Tibial nerve (tissue), 4 donors: ENCODE measurements around the gene GLG1. TPM values are rescaled to one million over a fixed set of nuclear protein-coding genes. Genes with fewer than 3 reads are reported as not detected.

Experiments used
- DNase-seq, 2 donors: peaks; one replicate each; pipeline ENCODE4 v3.0.0-alpha.2; 2019; ENCODE audit warnings: low spot score in 2 of 2
- H3K27ac ChIP-seq, 4 donors: fragments of 200-600 bp; sonication (generic) in 3 of 4; one replicate each; pipeline ENCODE4 v1.5.1; 2017 to 2019; ENCODE audit warnings: mild to moderate bottlenecking in 1 of 4
- H3K27me3 ChIP-seq, 2 donors: fragments of 200-600 bp; sonication (generic) in 1 of 2; one replicate each; pipeline versions ENCODE4 v1.5.1 to v1.6.0; 2017 to 2019
- H3K36me3 ChIP-seq, 3 donors: fragments of 200-600 bp; sonication (generic); one replicate each; pipeline ENCODE4 v1.5.1; 2018 to 2019
- H3K4me1 ChIP-seq, 4 donors: fragments of 200-600 bp; sonication (generic) in 3 of 4; one replicate each; pipeline ENCODE4 v1.5.1; 2017 to 2019
- H3K4me3 ChIP-seq, 4 donors: fragments of 200-600 bp; sonication (generic) in 3 of 4; one replicate each; pipeline ENCODE4 v1.5.1; 2017 to 2019; ENCODE audit warnings: mild to moderate bottlenecking in 1 of 4, moderate library complexity in 1 of 4
- H3K9me3 ChIP-seq, 4 donors: fragments of 200-600 bp; sonication (generic) in 3 of 4; one replicate each; pipeline ENCODE4 v1.5.1; 2017 to 2019
- CTCF ChIP-seq, 5 experiments: fragments of 200-600 bp in 3 of 5; fragments of 450-650 bp in 2 of 5; sonication (generic) in 3 of 5; IDR thresholded peaks; one replicate each; pipeline ENCODE4 v1.5.1; 2016 to 2019; ENCODE audit warnings: antibody characterized with exemption in 5 of 5, mild to moderate bottlenecking in 3 of 5, moderate library complexity in 2 of 5
- EP300 ChIP-seq, 2 donors: sonication (generic); formaldehyde crosslinking; IDR thresholded peaks; one replicate each; pipeline ENCODE4 v1.6.1; 2017; ENCODE audit warnings: antibody characterized with exemption in 2 of 2, mild to moderate bottlenecking in 1 of 2
- POLR2A ChIP-seq, 2 donors: fragments of 450-650 bp; IDR thresholded peaks; one replicate each; pipeline ENCODE4 v1.6.1; 2017; ENCODE audit warnings: antibody characterized with exemption in 2 of 2, mild to moderate bottlenecking in 2 of 2, moderate library complexity in 2 of 2
- WGBS, 2 donors: methylation state at CpG; one replicate each; pipeline ENCODE4 v1.1.5; 2018; 5-methylcytosine and 5-hydroxymethylcytosine counted together
- total RNA-seq, 4 donors: library from RNA; depleted of rRNA; stranded (reverse); fragments of >200 nt; gene quantifications; one replicate each; pipeline ENCODE4 v1.1.0, GENCODE V29; 2016

GLG1 gene
- total RNA-seq, 4 donors from 2014 or later = 161 to 176 (median 170) TPM

GRCh38 chr16:74472010-74472409 lies 134.9 kb downstream of the GLG1 start:
- TF ChIP-seq EP300 (IDR thresholded peaks at IDR 0.05) (no peak), CTCF (IDR thresholded peaks at IDR 0.05) (no peak), POLR2A (IDR thresholded peaks at IDR 0.05) (no peak)
- Histone ChIP-seq H3K9me3 (no peaks in the 10 kb centered on the region), H3K4me1 (no peaks in the 10 kb centered on the region), H3K36me3 (peaks cover 4 to 98% (median 7%) of the 10 kb centered on the region in 3 donors), H3K4me3 (no peak overlapping the region), H3K27me3 (no peaks in the 10 kb centered on the region), H3K27ac (no peak overlapping the region)
- no peak for DNase-seq
- 83 to 87% methylated on average over 3 of the region's 3 CpGs for WGBS, 2 donors

GRCh38 chr16:74469946-74470478 lies 136.9 kb downstream of the GLG1 start:
- DNase-seq = no peak
- Histone ChIP-seq H3K4me3 (no peak overlapping the region), H3K27ac (no peak overlapping the region), H3K4me1 (no peaks in the 10 kb centered on the region), H3K27me3 (no peaks in the 10 kb centered on the region), H3K9me3 (no peaks in the 10 kb centered on the region), H3K36me3 (peaks cover 0 to 97% (median 7%) of the 10 kb centered on the region in 3 donors)
- 76 to 91% methylated on average over 5 to 6 of the region's 6 CpGs for WGBS, 2 donors
- TF ChIP-seq POLR2A (IDR thresholded peaks at IDR 0.05) (no peak), EP300 (IDR thresholded peaks at IDR 0.05) (no peak), CTCF (IDR thresholded peaks at IDR 0.05) (no peak)

- H3K4me1 ChIP-seq = no peaks in the 10 kb centered on the region
- H3K9me3 ChIP-seq = no peaks in the 10 kb centered on the region
- no peak for DNase-seq
- TF ChIP-seq POLR2A (IDR thresholded peaks at IDR 0.05) = no peak
- TF ChIP-seq EP300 (IDR thresholded peaks at IDR 0.05) = no peak
- no peak for TF ChIP-seq CTCF (IDR thresholded peaks at IDR 0.05)
- no peaks in the 10 kb centered on the region for H3K27me3 ChIP-seq
- H3K36me3 ChIP-seq = peaks cover 0 to 97% (median 7%) of the 10 kb centered on the region in 3 donors
- WGBS, 2 donors = 72% methylated on average over 9 of the region's 9 CpGs
- H3K27ac ChIP-seq = no peak overlapping the region
- no peak overlapping the region for H3K4me3 ChIP-seq
Observed at GRCh38 chr16:74468807-74469525, 137.9 kb downstream of the GLG1 start.

GRCh38 chr16:74466872-74467271 lies 140.0 kb downstream of the GLG1 start:
- DNase-seq = no peak
- Histone ChIP-seq H3K4me3 (no peak overlapping the region), H3K27ac (no peak overlapping the region), H3K36me3 (peaks cover 0 to 97% (median 7%) of the 10 kb centered on the region in 3 donors), H3K9me3 (no peaks in the 10 kb centered on the region), H3K4me1 (no peaks in the 10 kb centered on the region), H3K27me3 (no peaks in the 10 kb centered on the region)
- TF ChIP-seq EP300 (IDR thresholded peaks at IDR 0.05) (no peak), POLR2A (IDR thresholded peaks at IDR 0.05) (no peak), CTCF (IDR thresholded peaks at IDR 0.05) (no peak)
- 87 to 88% methylated on average over 5 of the region's 5 CpGs for WGBS, 2 donors
